Small intestine (tissue), 7 donors: ENCODE results near the gene FOXM1. TPM values are rescaled to one million over a fixed set of nuclear protein-coding genes. Genes with fewer than 3 reads are reported as not detected.

Experiments used
- DNase-seq, 2 donors: peaks; one replicate each; pipeline versions ENCODE4 v3.0.0 to v3.0.0-alpha.2; 2013
- FAIRE-seq: peaks from 2 replicates; lab custom pipeline; 2012; peaks lifted over from hg19 to GRCh38; lab: Jason Lieb, UNC
- H3K27ac ChIP-seq, 3 donors: one replicate each; pipeline ENCODE4 v1.5.1; 2013; ENCODE audit warnings: low read length in 2 of 3, mild to moderate bottlenecking in 2 of 3, control low read depth in 1 of 3, inconsistent platforms in 1 of 3, low read depth in 1 of 3, moderate library complexity in 1 of 3
- H3K27me3 ChIP-seq, 3 donors: one replicate each; pipeline ENCODE4 v1.6.1; 2013; ENCODE audit warnings: low read length in 3 of 3, inconsistent platforms in 1 of 3; ENCODE audit not compliant: control insufficient read depth in 3 of 3, insufficient read depth in 3 of 3
- H3K36me3 ChIP-seq, 3 donors: one replicate each; pipeline ENCODE4 v1.6.1; 2013; ENCODE audit warnings: low read length in 3 of 3, inconsistent platforms in 1 of 3, low read depth in 1 of 3, mild to moderate bottlenecking in 1 of 3, moderate library complexity in 1 of 3; ENCODE audit not compliant: control insufficient read depth in 3 of 3, insufficient read depth in 2 of 3
- H3K4me1 ChIP-seq, 3 donors: one replicate each; pipeline ENCODE4 v1.6.1; 2013; ENCODE audit warnings: low read length in 2 of 3, inconsistent platforms in 1 of 3, low read depth in 1 of 3, mild to moderate bottlenecking in 1 of 3, moderate library complexity in 1 of 3; ENCODE audit not compliant: control insufficient read depth in 3 of 3, insufficient read depth in 2 of 3
- H3K4me3 ChIP-seq, 3 donors: one replicate each; pipeline ENCODE4 v1.5.1; 2013; ENCODE audit warnings: low read length in 3 of 3, control low read depth in 1 of 3, inconsistent platforms in 1 of 3, low read depth in 1 of 3, mild to moderate bottlenecking in 1 of 3, moderate library complexity in 1 of 3
- H3K9me3 ChIP-seq, 2 donors: one replicate each; pipeline ENCODE4 v1.6.1; 2013; ENCODE audit warnings: low read depth in 1 of 2, low read length in 1 of 2; ENCODE audit not compliant: control insufficient read depth in 2 of 2, insufficient read depth in 1 of 2
- WGBS, 3 donors: extraction: QIAGEN DNeasy Blood & Tissue Kit; methylation state at CpG; one replicate each; pipeline ENCODE4 v1.1.7; 2013; 5-methylcytosine and 5-hydroxymethylcytosine counted together
- polyA plus RNA-seq, 4 donors: library from polyadenylated mRNA; stranded (reverse) in 3 of 4; unstranded in 1 of 4; fragments of 200-250 nt in 3 of 4; fragments of 120-200 nt in 1 of 4; gene quantifications; one replicate each; pipeline versions ENCODE4 v1.2.1 to v1.2.3, GENCODE V29; 2013
- donor health status: healthy with polysubstance abuse.
- donor health status: control.
- donor health status: control.
- donor health status: Bipolar disorder and iron deficiency.
- donor health status: healthy.

Gene FOXM1
- polyA plus RNA-seq, 4 donors, result 2.4 to 38.8 (median 10.3) TPM

- no peak overlapping the region for H3K27ac ChIP-seq
- H3K36me3 ChIP-seq, result peaks cover 19 to 74% (median 23%) of the 10 kb centered on the region in 3 donors
- H3K27me3 ChIP-seq, result no peaks in the 10 kb centered on the region
- no peaks in the 10 kb centered on the region for H3K4me1 ChIP-seq
- no peak for DNase-seq
- no peak for FAIRE-seq
- no peak overlapping the region for H3K4me3 ChIP-seq
- WGBS, 3 donors, result 95 to 97% (median 96%) methylated on average over 15 of the region's 15 CpGs
- no peaks in the 10 kb centered on the region for H3K9me3 ChIP-seq
Measured at GRCh38 chr12:2819810-2820209, 57.2 kb downstream of the FOXM1 start.

GRCh38 chr12:2813214-2814185 lies 63.5 kb downstream of the FOXM1 start:
- H3K9me3 ChIP-seq, result no peaks in the 10 kb centered on the region
- DNase-seq (peak; percentile 55 to 63), FAIRE-seq (no peak)
- H3K4me3 ChIP-seq, result peak overlapping the region; percentile 31 to 79 (median 63)
- H3K27ac ChIP-seq, result peak overlapping the region; percentile 84 to 95 (median 90)
- no peaks in the 10 kb centered on the region for H3K27me3 ChIP-seq
- H3K4me1 ChIP-seq, result no peaks in the 10 kb centered on the region
- 9 to 14% (median 14%) methylated on average over 10 of the region's 10 CpGs for WGBS, 3 donors
- peaks cover 4 to 26% (median 4%) of the 10 kb centered on the region in 3 donors for H3K36me3 ChIP-seq

GRCh38 chr12:2812290-2813213 lies 64.4 kb downstream of the FOXM1 start, which contains the start of gene ITFG2:
ITFG2 (plus strand) TSS chr12:2812668; CDS start chr12:2812761, 93 bp downstream.
- WGBS, 3 donors, result 0 to 1% (median 0%) methylated on average over 47 to 48 of the region's 48 CpGs
- Histone ChIP-seq H3K27me3 (no peaks in the 10 kb centered on the region), H3K36me3 (peaks cover 0 to 16% (median 4%) of the 10 kb centered on the region in 3 donors), H3K4me1 (no peaks in the 10 kb centered on the region), H3K27ac (peak within 1 kb of the TSS; percentile 84 to 95 (median 90)), H3K4me3 (peak within 1 kb of the TSS; percentile 42 to 79 (median 63)), H3K9me3 (no peaks in the 10 kb centered on the region)
- FAIRE-seq (no peak), DNase-seq (peak; percentile 99 to 100)

GRCh38 chr12:2811801-2812200 lies 65.2 kb downstream of the FOXM1 start:
- 41 to 68% (median 44%) methylated on average over 5 of the region's 5 CpGs for WGBS, 3 donors
- Histone ChIP-seq H3K36me3 (peaks cover 0 to 14% (median 0%) of the 10 kb centered on the region in 3 donors), H3K27me3 (no peaks in the 10 kb centered on the region), H3K4me1 (no peaks in the 10 kb centered on the region), H3K27ac (peak overlapping the region in 1 of 3 donors; percentile 84), H3K4me3 (peak overlapping the region in 1 of 3 donors; percentile 63), H3K9me3 (no peaks in the 10 kb centered on the region)
- DNase-seq (peak; percentile 25 to 37), FAIRE-seq (no peak)

Other genes with a start within 250 kb of the FOXM1 start
- 10 to 100 TPM; 20.3 to 48.6 (median 34.4) TPM for gene FKBP4, start 82.2 kb downstream of the FOXM1 start, polyA plus RNA-seq
- 10 to 100 TPM; 17.0 to 45.9 (median 22.3) TPM for gene ITFG2, start 64.5 kb downstream of the FOXM1 start, polyA plus RNA-seq
- gene NRIP2, start 42.1 kb downstream of the FOXM1 start, polyA plus RNA-seq, result 1 to 10 TPM in 2 of 4 donors, under 1 TPM in 1, not detected in 1; 0.22 to 4.0 (median 3.1) TPM
- gene TEX52, start 20.1 kb downstream of the FOXM1 start, polyA plus RNA-seq, result 1 to 10 TPM in 1 of 4 donors, under 1 TPM in 1, not detected in 2; 0.22 to 2.5 TPM
- gene RHNO1, start within 50 bp of the FOXM1 start, polyA plus RNA-seq, result 10 to 100 TPM; 15.7 to 25.1 (median 19.6) TPM
- 10 to 100 TPM in 1 of 4 donors, 1 to 10 TPM in 3; 3.1 to 10.5 (median 5.5) TPM for gene TULP3, start 13.7 kb upstream of the FOXM1 start, polyA plus RNA-seq
- gene TEAD4, start 82.2 kb upstream of the FOXM1 start, polyA plus RNA-seq, result 10 to 100 TPM in 2 of 4 donors, 1 to 10 TPM in 2; 2.3 to 18.7 (median 10.3) TPM
- gene TSPAN9, start 200.2 kb upstream of the FOXM1 start, polyA plus RNA-seq, result 10 to 100 TPM in 2 of 4 donors, 1 to 10 TPM in 2; 1.3 to 25.5 (median 12.8) TPM